Right ventricle myocardium superior (tissue), 1 donor: ENCODE measurements around the gene ABCC5. TPM values are rescaled to one million over a fixed set of nuclear protein-coding genes. Genes with fewer than 3 reads are reported as not detected.

Experiments used
- ATAC-seq: fragments of 200-7000 bp; cut with Tn5 transposase; one replicate; pipeline ENCODE4 v1.9.1; 2020; ENCODE audit warnings: mild to moderate bottlenecking; ENCODE audit not compliant: poor library complexity
- DNase-seq: peaks from one replicate; pipeline ENCODE4 v3.0.0-alpha.2; 2020
- intact Hi-C: fragments of 100-400 bp; cut with DNase I; formaldehyde crosslinking; loops from one replicate; pipeline ENCODE4 v1.11.2; 2022
- total RNA-seq: library from RNA; stranded (reverse); fragmentation: NEBNext Ultra II Directional; extraction: Animal tissue kit (Norgen Biotek cat#: 25700); gene quantifications from one replicate; pipeline ENCODE4 v1.2.1, GENCODE V29; 2021
- donor health status: DM: no; HTN: yes; CAD: no; lungs with severe emphysema.

The ABCC5 gene
- total RNA-seq, 1 donor from 2014 or later, result 44.5 TPM

DNA sequence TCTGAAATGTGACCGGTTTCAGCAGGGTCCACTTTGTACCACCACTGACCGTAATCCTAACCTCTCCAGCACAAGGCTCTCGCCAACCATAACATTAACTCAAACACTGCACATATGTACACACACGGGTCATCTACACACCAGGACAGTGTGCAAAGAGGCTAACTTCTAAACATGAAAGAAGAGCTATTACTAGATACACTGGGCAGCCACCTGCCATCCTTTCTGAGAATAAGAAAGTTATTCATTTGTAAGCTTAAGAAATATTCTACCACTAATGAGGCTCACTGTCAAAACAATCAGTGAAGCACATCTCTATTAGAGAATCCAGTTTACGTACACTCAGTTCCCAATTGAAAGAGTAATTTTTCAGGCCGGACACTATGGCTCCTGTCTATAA is 73.9 kb downstream of the ABCC5 start:
- DNase-seq (no peak), ATAC-seq (no peak)
- intact Hi-C loops, result no loop called here

DNA sequence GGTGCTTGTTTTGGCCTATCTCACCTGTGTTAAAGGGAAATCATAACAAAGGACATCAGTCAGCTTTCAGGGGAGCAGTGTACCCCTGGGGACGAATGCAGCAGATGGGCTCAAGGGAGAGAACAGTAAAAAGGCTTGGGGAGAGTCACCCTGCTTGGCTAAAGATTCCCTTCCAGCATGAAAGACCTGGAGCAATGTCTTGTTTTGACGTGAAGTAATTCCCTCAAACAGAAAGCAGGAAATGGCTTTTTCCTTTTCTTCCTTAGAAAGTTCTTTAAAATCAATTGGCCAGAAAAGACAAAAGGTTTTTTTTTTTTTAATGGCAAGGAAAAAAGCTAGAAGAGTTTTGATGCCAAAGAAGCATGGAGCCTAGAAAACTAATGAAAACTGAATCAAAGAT is 76.5 kb downstream of the ABCC5 start:
- ATAC-seq, result no peak
- no peak for DNase-seq
- intact Hi-C loops, result no loop called here

DNA sequence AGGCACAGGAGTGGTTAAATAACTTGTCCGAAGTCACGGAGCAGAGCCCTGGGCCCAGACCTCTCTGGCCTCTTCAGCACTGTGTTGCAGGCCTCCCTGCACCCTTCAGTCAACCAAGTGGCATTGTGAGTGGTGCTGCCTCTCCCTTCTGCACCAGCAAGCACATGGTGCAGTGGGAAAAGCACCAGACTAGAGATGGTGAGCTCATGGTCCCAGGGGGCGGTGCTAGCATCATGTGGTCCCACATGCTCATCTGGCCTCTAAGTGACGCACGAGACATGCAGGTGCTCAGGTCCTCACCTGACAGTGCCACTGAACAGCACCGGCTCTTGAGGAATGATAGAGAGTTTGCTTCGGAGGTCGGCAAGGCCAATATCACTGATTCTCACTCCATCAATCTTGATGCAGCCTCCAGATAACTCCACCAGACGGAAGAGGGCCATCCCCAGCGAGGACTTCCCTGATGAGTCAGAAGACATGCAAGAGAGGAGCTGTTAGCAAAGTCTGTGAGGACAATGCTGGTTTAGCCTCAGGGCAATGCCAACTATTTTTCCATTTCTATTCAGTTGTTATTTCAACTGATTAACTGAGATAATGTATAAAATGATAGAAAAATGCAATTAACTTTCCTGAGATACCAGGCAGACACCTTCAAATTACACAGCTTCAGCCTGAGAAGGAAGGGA is 79.9 kb downstream of the ABCC5 start:
- intact Hi-C loops, result no loop called here
- ATAC-seq (no peak), DNase-seq (no peak)

DNA sequence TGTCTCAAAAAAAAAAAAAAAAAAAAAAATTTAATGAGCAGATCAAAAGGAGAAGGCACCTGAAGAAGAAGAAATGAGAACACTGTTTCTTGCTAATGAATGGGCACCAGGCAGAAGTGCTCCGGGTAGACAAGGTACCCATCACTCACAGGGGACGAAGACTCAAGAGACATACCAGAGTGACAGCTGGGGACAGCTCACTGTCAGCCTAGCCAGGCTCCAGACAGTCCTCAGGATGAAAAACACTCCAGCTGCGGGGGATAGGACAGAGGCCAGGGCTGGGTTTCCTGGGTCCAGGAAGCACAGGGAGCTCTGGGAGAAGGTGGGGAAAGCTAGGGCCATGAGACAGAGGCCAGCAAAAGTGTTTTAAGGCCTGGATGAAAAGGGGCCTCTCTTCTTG is 84.5 kb downstream of the ABCC5 start:
- no peak for DNase-seq
- intact Hi-C loops, result no loop called here
- peak; percentile 40 for ATAC-seq

DNA sequence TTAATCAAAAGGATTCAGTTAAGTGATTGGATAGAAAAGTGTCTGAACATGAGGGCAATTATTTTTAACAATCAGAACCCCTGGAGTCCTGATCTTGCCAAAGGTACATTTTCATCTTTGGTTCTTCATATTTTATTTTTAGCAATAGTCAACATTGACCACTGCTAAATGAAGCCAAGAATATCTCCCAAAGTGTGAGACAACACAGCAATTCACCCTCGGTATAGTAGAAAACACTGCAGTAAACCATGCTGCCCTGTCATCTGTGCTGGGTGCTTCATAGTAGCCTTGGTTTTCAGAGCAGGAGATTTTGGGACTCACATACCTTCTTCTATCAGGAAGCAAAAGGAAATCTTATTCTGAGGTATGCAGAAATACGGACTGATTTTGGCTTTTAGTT is 85.8 kb downstream of the ABCC5 start:
- intact Hi-C loops, result no loop called here
- peak; percentile 62 for ATAC-seq

DNA sequence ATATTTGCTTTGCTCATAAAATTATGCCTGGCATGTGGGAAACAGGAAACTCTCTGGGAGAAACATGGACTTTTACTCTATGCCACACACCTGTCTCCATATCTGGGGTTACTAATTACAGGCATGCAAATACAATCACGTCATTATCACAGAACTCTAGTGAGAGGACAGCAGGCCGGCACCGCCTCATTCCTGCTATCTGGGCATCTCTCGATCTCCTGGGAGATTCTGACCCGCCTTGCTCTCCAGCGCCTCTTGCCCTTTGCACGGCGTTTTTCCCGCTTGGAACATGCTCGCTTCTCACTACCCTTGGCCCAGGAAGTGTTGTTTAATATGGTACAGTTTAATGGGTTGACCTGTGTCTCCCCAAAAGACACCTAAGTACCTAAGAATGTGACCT is 87.6 kb downstream of the ABCC5 start:
- DNase-seq (no peak), ATAC-seq (no peak)
- intact Hi-C loops, result no loop called here

More for the DNA sequence above, 85.8 kb downstream of the ABCC5 start:
- no peak for DNase-seq

DNA sequence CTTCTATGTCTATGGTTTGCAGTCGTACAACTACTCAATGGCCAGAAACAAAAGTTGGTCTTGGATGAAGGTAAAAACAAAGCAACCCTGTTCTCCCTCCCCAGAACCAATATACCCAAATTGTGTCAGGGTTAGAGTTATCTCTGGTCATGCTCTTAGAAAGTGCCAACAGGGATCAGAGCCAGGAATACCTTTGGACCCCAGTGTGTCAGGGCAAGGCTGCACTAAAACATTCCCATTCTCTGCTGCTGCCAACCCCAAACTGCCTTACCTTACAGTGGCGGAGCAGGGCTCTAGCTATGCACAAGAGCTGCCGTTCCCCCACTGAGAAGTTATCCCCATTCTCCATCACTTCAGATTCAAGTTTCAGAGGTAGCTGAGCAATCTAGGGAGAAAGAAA is 90.6 kb downstream of the ABCC5 start:
- ATAC-seq, result no peak
- intact Hi-C loops, result no loop called here
- DNase-seq, result no peak

DNA sequence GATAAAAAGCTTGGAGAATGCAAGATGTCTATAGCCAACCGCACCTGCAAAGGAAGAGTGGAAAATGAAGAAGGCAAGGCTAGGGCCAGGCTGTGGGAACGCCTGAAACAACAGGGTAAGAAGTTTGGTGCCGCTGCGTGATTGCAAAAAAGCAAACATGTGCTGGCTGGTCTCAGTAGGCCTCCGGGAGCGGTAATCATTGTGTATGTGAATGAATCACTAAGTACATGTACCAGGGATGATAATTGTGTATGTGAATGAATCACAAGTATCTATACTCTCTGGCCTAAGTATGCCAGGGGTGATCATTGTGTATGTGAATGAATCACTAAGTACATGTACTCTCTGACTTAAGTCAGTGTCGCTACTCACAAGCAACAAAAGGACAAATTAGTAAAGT is 92.7 kb downstream of the ABCC5 start:
- intact Hi-C loops, result no loop called here
- no peak for ATAC-seq
- DNase-seq, result no peak

DNA sequence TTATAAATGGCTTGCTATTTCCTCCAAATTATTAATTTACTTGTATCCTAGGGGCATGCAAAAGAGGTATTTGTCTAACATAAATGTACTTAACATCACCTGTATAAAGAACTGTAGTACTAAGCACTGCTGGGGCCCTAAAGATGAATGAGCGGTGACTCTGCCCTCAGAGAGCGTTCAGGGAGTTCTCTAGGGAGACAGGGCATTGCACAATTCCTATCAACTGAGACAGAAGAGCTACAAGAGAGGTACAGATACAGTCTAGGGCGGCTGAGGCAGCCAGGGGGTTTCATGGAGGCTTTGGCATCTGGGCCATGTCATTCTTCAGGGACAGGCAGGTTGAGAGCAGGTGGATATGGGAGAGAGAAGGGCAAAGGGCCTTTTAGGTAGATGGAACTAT is 93.1 kb downstream of the ABCC5 start:
- no peak for DNase-seq
- ATAC-seq, result no peak
- intact Hi-C loops, result no loop called here

DNA sequence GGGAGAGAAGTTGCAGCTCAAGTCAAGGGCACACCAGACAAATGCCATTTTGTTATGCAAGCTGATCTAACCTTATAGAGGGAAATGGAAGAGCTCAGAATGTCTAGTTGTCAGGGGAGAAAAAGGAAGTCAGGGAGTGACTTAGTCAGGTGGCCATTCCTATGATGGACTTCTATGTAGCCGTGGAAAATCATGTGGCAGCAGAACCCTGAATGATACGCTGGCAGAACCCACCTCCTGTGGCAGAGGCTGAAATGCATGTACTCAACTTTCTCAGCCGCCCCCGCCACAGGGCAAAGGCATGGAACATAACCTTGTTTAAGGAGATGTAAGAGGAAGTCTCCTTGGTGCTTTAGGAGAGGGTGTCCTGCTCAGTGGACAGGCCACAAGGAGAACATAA is 95.3 kb downstream of the ABCC5 start:
- ATAC-seq, result no peak
- no peak for DNase-seq
- intact Hi-C loops, result no loop called here

DNA sequence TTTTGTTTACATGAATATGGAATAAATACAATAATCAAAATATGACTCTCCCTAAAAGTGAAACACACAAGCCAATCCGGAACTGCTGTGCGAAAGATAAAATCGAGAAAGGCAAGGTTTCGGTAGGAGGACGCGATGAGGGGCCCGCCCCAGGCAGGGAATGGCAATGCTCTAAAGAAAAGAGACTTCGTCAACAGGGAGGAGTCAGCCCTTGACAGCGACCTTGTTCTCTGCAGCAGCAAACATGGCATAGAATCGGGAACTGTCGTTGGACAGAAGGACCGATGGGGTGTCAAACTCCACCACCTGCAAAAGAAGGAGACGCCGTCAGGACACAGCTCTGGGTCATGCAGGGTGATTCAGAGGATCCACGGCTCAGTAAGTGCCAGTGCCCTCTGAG is 96.6 kb downstream of the ABCC5 start:
- intact Hi-C loops, result no loop called here
- DNase-seq, result no peak
- no peak for ATAC-seq

DNA sequence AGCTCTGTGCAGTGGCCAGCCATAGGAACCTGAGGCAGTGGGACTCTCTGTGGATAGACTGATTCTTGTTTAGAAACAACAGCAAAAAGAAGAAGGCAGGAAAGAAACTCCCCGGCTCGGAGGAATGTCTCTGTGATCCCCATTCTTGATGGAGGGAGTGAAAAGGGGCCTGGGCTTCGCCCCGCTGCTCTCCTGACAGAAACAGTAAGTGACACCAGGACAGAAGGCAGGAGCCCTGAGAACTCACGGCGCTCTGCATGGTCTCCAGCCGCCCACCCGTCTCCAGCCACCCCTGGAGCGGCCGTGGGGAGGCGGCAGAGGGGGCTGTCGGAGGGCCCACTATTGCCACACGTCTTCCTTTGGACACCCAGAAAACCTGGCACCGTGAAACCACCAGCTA is 97.3 kb downstream of the ABCC5 start:
- DNase-seq (no peak), ATAC-seq (no peak)
- intact Hi-C loops, result no loop called here

DNA sequence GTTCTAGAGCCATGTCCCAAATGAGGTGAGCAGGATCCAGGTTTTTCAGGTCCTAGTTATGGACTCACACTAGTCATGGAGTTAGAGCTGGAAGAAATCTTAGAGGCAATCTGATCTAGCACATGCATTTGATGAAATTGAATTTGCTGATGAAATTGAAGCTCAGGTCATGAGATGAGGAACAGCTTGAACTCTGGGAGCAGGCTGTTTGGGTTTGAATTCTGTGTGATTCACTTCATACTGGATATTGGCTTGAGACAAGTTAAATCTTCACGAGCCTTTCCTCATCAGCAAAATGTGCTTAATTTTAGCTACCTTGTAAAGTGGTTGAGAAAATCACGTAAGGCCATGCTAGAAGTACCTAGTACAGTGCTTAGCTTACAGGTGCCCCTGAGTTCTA is 99.5 kb downstream of the ABCC5 start:
- intact Hi-C loops, result no loop called here
- ATAC-seq, result no peak

DNA sequence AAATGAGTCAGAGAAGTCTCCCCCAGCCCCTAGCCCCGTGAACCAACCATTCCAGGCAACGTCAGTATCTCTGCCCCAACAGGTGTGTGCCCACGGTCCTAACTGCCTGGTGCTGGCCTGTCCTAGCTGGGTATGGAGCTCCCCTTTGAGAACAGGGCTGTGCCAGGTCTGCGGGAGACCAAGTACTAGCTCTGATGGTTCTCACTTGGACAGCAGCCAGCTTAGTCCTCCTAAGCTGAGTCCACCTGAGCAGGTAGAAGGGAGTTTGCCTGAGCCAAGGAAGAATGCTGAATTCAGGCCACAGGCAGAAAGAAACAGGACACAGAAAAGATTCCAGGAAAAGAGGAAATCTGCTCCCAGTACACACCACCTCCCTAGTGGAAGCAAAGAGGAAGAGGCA is 99.9 kb downstream of the ABCC5 start:
- intact Hi-C loops, result no loop called here
- ATAC-seq (no peak), DNase-seq (no peak)

More for the DNA sequence above, 99.5 kb downstream of the ABCC5 start:
- no peak for DNase-seq

DNA sequence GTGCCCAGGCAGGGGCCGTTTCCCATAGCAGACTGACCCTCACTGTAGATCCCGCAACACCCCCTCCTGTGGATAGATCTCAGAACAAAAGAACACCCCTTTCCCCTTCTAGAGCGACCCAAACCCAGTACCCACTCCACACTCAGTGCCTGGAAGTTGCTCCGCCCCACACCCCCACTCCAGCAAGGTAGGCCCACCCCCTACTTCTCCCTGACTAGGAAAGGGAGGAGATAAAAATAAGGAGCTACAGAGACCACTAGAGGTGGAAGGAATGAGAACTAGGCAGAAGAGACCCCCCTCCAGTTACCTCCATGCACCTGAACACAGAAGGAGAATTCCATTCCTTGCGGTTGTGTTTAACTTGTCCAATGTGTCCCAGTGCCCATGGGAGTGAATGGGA is 102.8 kb downstream of the ABCC5 start:
- intact Hi-C loops, result no loop called here
- ATAC-seq (no peak), DNase-seq (no peak)

DNA sequence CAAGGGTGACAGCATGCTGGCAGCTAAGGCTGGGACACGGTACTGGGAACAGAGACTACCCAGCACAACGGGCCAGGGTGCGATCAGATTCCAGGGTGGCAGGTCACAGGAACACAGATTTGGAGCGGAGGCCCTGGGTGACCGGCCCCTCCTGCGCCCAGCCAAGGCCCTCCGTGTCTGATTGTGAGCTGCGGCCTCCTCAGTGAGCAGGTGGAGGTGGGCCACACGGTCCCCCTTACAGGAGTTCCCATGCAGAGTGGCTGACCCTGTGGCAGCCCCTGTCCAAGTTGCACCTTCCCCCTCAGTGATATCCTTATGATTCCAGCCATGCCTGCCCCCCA is 104.1 kb downstream of the ABCC5 start:
- DNase-seq (no peak), ATAC-seq (no peak)
- intact Hi-C loops, result no loop called here

DNA sequence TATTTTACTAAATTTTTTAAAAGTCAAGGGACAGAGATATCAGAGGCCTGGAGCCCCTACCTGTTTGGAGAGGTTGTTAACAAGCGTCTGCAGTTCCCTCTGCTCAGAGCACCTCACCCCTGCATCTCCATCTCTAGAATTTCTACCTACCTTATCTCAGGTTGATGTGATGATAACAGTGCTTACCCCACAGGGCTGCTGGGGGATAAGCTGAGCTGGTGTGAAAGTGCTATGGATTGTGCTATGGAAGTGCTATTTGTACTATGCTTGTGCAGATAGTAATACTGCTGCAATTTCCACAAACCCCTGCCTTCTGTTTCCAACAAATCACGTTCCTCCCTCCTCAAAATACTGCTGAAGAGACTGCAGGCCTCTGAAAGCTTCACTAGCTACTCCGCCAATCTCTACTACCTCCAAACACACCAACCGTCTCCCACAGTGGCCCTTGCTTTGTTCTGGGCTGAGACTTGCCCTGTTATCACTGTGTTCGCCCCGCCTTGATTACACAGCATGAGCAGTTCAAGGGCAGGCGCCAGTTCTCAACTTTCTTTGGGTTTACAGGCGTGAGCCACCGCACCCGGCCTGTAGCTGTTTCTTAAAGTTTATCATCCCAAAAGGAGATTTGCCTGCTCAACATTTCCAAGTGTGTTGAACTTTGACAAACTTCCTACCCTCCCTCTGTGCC is 104.6 kb downstream of the ABCC5 start:
- intact Hi-C loops, result no loop called here
- DNase-seq (no peak), ATAC-seq (no peak)

DNA sequence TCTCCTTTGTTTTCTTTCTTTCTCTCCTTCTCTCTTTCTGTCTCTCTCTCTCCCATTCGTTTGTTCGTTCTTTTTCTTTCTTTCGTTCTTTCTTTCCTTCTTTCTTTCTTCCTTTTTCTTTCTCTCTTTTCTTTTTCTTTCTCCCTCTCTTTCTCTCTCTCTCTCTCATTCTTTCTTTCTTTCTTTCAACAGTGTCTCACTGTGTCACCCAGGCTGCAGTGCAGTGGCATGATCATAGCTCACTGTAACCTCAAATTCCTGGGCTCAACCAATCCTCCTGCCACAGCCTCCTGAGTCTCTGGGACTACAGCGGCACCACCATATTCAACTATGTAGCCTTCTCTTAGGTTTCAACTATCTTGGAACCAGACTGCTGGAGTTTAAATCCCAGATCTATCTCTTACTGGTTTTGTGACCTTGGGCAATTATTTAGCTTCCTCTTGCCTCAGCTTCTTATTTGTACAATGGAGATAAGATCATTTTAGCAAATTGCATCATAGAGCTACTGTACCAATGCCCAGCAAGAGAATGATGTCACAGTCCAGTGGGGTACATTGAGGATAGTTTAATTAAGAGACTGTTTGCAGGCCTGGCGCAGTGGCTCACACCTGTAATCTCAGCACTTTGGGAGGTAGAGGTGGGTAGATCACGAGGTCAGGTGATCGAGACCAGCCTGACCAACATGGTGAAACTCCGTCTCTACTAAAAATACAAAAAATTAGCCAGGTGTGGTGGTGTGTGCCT is 105.7 kb downstream of the ABCC5 start:
- DNase-seq, result no peak
- ATAC-seq, result no peak
- intact Hi-C loops, result no loop called here

DNA sequence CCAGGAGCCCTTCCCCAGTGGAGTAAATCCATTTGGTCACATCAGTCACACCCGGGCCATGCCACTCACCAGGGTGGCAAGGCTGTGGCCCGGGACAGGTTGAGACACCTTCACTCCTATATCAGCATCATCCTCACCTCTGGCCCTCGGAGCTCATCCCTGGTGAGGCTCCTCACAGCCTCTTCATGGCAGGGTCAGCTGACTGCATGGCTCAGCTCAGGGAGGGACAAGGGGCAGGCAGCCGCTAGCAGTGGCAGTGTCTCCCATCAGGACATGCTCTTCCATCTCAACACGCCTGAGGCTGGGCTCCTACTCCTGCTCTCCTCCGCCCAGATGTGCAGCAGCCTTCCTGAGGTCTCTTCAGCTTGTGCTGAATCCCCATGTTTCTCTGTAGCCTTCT is 106.6 kb downstream of the ABCC5 start:
- intact Hi-C loops, result no loop called here
- no peak for ATAC-seq
- no peak for DNase-seq

DNA sequence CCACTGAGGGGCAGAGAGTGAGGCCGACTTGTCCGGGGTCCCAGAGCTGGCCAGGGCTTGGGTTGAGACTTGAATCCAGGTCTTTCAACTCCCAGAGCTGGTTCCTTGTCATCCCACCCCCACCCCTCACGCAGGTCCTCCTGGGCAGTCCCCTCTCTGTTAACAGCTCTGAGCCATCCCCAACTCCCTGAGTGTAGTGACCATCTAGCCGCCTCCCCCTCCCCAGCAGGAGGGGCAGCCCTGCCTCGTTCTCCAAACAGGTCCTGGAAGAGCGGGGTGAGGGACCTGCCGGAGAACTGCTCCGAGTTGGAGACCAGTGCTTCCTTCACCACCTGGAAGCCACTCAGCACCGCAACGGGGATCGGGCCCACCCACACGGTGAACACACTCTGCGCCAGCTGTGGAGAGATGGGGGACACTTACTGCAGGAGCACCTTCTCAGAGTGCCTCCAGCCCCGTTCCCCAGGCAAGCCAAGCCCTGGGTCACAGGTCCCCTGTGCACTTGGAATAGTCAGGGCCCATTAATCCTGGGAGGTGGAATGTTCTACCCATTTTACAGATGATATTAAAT is 108.6 kb downstream of the ABCC5 start:
- DNase-seq (no peak), ATAC-seq (no peak)
- intact Hi-C loops, result no loop called here
